ENCODE measurements around the gene TMEM203. TPM values are rescaled to one million over a fixed set of nuclear protein-coding genes. Genes with fewer than 3 reads are reported as not detected.

The TMEM203 gene, protein sequence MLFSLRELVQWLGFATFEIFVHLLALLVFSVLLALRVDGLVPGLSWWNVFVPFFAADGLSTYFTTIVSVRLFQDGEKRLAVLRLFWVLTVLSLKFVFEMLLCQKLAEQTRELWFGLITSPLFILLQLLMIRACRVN
- total RNA-seq = 10 to 100 TPM; 28.8 to 45.8 (median 34.8) TPM

- H3K27ac ChIP-seq (replicated peaks in 1 of 4) = peak within 1 kb of the TSS; percentile 80 to 91 (median 84)
- 6% methylated on average over 24 of the region's 98 CpGs for WGBS
- TF ChIP-seq EP300 (IDR thresholded peaks at IDR 0.05) = no peak
- TF ChIP-seq, protein P1, sequence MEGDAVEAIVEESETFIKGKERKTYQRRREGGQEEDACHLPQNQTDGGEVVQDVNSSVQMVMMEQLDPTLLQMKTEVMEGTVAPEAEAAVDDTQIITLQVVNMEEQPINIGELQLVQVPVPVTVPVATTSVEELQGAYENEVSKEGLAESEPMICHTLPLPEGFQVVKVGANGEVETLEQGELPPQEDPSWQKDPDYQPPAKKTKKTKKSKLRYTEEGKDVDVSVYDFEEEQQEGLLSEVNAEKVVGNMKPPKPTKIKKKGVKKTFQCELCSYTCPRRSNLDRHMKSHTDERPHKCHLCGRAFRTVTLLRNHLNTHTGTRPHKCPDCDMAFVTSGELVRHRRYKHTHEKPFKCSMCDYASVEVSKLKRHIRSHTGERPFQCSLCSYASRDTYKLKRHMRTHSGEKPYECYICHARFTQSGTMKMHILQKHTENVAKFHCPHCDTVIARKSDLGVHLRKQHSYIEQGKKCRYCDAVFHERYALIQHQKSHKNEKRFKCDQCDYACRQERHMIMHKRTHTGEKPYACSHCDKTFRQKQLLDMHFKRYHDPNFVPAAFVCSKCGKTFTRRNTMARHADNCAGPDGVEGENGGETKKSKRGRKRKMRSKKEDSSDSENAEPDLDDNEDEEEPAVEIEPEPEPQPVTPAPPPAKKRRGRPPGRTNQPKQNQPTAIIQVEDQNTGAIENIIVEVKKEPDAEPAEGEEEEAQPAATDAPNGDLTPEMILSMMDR (IDR thresholded peaks at IDR 0.05) = peak in 1 of 3 experiments; percentile 13
- TF ChIP-seq POLR2AphosphoS5 (IDR thresholded peaks at IDR 0.05) = peak; percentile 94 to 97
- peak; percentile 45 for TF ChIP-seq POLR2A (IDR thresholded peaks at IDR 0.05; ENCODE audit: low read depth)
- peaks cover 48 to 61% (median 57%) of the 10 kb centered on the region in 4 donors for H3K4me1 ChIP-seq
- H3K4me3 ChIP-seq = peak within 1 kb of the TSS; percentile 78 to 95 (median 87)
- peak; percentile 97 for DNase-seq (ENCODE audit: extremely low spot score)
- no peaks in the 10 kb centered on the region for H3K9me3 ChIP-seq
- peaks cover 0 to 25% (median 3%) of the 10 kb centered on the region in 4 donors for H3K36me3 ChIP-seq
- intact Hi-C loops (cut with DNase I) = no loop called here
- no peaks in the 10 kb centered on the region for H3K27me3 ChIP-seq
Measured at GRCh38 chr9:137205126-137206069, at the start of gene TMEM203, which contains the start of gene NDOR1. TMEM203 (minus strand) TSS chr9:137205648; CDS start chr9:137205414, 234 bp downstream. NDOR1 (plus strand) TSS chr9:137205700; CDS start chr9:137205778, 78 bp downstream.

- DNase-seq (ENCODE audit: extremely low spot score) = peak; percentile 95
- TF ChIP-seq POLR2AphosphoS5 (IDR thresholded peaks at IDR 0.05) = peak; percentile 80 to 81
- TF ChIP-seq EP300 (IDR thresholded peaks at IDR 0.05) = no peak
- TF ChIP-seq POLR2A (IDR thresholded peaks at IDR 0.05; ENCODE audit: low read depth) = peak; percentile 12
- TF ChIP-seq, protein P1 (IDR thresholded peaks at IDR 0.05) = peak in 1 of 3 experiments; percentile 40
- intact Hi-C loops (cut with DNase I) = no loop called here
- Histone ChIP-seq H3K4me3 (peak within 1 kb of the TSS; percentile 81 to 100 (median 94)), H3K9me3 (no peaks in the 10 kb centered on the region), H3K4me1 (peaks cover 25 to 34% (median 29%) of the 10 kb centered on the region in 4 donors), H3K36me3 (peaks cover 0 to 35% (median 29%) of the 10 kb centered on the region in 4 donors), H3K27ac (replicated peaks in 1 of 4) (peak within 1 kb of the TSS; percentile 77 to 84 (median 82)), H3K27me3 (no peaks in the 10 kb centered on the region)
- 6% methylated on average over 8 of the region's 105 CpGs for WGBS
Measured at GRCh38 chr9:137254624-137255447, 49.4 kb upstream of the TMEM203 start, which contains the start of gene NELFB. NELFB (plus strand) TSS chr9:137255327.

GRCh38 chr9:137253717-137254623 is 48.5 kb upstream of the TMEM203 start:
- 45% methylated on average over 9 of the region's 21 CpGs for WGBS
- DNase-seq (ENCODE audit: extremely low spot score) = no peak
- intact Hi-C loops (cut with DNase I) = no loop called here
- no peaks in the 10 kb centered on the region for H3K27me3 ChIP-seq
- no peaks in the 10 kb centered on the region for H3K9me3 ChIP-seq
- peaks cover 25 to 35% (median 29%) of the 10 kb centered on the region in 4 donors for H3K4me1 ChIP-seq
- no peak for TF ChIP-seq POLR2AphosphoS5 (IDR thresholded peaks at IDR 0.05)
- TF ChIP-seq EP300 (IDR thresholded peaks at IDR 0.05) = no peak
- TF ChIP-seq, protein P1 (IDR thresholded peaks at IDR 0.05) = no peak
- no peak for TF ChIP-seq POLR2A (IDR thresholded peaks at IDR 0.05; ENCODE audit: low read depth)
- H3K36me3 ChIP-seq = peaks cover 0 to 30% (median 24%) of the 10 kb centered on the region in 4 donors
- peak overlapping the region; percentile 77 to 84 (median 82) for H3K27ac ChIP-seq (replicated peaks in 1 of 4)
- H3K4me3 ChIP-seq = peak overlapping the region; percentile 81 to 100 (median 94)

All from esophagus muscularis mucosa (tissue), 4 donors.